Activated gamma-delta T cell (primary cell): ENCODE measurements around the gene MARCHF3.
"Not testable (repeated sequence)": the region's sequence is repeated elsewhere in the genome, so short reads cannot be mapped to it uniquely, and the experiment has no call there.

Experiments
- DNase-seq: peaks from one replicate; lab custom pipeline; 2025; lab: John Stamatoyannopoulos, UW

The MARCHF3 gene

GRCh38 chr5:126872561-126873354 lies 157.6 kb downstream of the MARCHF3 start:
- DNase-seq: no peak

DNA sequence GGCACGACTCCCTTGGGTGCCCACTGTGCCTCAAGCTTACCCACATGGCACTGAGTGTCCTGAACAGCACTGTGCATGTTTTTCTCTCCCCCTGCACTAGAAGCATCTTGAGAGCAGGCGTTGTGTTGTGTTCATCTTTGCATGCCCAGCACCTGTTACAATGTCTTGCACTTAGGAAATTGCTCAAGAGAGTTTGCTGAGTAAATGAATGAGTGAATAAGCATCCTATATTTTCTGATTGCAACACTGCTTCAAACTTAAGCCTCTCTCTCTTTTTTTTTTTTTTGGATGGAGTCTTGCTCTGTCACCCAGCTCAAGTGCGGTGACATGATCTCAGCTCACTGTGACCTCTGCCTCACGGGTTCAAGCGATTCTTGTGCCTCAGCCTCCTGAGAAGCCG lies 158.9 kb downstream of the MARCHF3 start:
- no peak for DNase-seq

- DNase-seq: peak; percentile 9
These were observed 161.3 kb downstream of the MARCHF3 start for GRCh38 chr5:126869005-126869451.

DNA sequence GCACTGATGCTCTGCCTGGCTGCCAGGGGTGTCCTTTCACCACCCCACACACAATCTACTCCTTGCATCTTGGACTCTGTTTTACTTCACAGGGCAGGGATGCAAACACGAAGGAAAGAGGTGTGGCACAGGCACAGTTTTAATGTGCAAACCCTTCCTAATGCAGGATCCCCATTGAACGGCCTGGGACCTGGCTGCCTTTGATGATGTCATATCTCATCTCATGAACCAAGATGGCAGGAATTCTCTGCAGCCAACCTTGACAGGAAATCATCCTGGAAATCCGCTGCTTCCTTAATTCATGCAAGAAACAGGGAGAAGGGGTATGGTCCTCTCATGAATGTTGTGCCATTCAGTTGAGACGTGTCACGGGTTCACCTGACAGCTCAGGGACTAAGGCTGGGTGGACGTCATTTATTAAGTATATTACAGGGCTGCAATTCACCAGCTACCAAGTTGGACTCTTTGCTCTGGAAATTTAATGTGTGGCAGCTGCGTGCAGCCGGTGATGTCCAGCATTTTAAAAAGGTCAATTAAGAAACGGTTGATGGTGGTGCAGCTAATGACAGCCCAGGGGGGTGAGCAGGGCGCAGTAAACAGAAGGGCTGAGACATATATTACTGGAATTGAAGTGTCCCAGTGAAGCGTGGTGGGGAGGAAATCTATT lies 161.9 kb downstream of the MARCHF3 start:
- no peak for DNase-seq

DNA sequence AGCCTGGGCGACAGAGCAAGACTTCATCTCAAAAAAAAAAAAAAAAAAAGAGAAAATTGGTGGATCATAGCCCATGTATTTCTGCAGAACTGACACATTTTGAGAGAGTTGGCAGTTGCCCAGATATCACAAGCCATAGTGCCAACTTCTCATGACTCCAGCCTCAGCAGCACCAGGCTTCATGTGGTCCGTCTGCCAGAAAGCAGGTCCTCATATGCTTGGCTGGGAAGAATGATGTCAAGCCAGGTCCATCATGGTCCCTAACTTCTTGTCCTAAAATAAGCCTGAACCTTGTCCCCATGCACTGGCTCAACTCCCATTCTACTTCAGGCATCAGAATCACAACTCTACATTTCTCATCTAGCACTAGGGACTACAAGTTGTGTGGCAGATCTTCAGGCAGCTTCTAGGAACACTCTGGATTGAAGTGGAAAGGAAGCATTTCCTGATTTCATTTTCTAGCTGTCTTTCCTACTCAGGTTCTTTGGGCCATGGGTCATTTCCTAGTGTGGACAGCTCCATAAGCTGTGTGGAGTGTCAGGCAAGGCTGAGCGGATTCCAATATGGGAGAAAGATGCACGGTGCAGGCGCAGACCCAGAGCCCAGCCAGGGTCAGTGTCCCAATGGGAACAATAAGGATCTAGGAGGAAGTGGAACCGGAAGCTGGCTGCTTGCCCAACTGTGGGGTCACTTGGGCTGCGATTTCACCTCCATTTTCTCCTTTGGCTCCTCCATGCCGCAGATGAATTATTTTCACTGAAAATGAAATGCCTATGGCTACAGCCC lies 163.3 kb downstream of the MARCHF3 start:
- no peak for DNase-seq

GRCh38 chr5:126865299-126865698 lies 165.1 kb downstream of the MARCHF3 start:
- DNase-seq: no peak

- no peak for DNase-seq
These were observed 166.2 kb downstream of the MARCHF3 start for GRCh38 chr5:126864042-126864688.

DNA sequence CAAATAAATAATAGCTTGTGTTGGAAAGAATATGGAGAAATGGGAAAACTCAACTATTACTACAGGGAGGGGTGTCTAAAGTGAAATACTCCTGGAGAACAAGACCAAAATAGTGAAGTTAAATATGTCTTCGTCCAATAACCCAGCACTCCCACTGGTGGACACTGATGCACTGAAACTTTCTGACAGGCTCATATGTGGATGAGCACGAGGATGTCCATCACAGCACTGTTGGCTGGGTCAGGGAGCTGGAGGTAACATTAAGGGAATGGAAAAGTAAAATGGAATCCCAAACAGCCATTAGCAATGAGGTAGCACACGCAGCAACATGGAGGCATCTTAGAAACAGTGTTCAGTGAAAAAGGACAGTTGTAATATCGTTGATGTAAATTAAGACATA lies 167.0 kb downstream of the MARCHF3 start:
- no peak for DNase-seq

DNA sequence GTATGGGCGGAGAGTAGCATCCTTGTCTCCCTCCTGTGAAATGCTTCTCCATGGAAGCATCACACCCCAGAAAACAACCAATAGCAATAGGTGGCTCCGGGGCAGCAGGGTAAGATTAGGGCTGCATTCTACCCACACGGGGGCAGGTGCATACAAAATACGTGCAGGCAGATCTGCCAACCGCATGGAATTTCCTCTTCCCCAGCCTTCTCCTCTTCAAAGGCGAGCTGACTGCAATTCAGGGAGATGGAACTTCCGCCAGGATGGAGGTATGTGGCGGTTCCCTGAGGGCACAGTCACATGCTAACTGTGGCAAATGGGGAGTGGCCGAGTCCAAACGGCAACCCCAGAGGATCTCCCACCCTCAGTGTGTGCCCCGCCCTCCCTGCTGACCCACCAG lies 171.9 kb downstream of the MARCHF3 start:
- no peak for DNase-seq

GRCh38 chr5:126857472-126858410 lies 172.6 kb downstream of the MARCHF3 start:
- no peak for DNase-seq

GRCh38 chr5:126855266-126855665 lies 175.1 kb downstream of the MARCHF3 start:
- no peak for DNase-seq

DNA sequence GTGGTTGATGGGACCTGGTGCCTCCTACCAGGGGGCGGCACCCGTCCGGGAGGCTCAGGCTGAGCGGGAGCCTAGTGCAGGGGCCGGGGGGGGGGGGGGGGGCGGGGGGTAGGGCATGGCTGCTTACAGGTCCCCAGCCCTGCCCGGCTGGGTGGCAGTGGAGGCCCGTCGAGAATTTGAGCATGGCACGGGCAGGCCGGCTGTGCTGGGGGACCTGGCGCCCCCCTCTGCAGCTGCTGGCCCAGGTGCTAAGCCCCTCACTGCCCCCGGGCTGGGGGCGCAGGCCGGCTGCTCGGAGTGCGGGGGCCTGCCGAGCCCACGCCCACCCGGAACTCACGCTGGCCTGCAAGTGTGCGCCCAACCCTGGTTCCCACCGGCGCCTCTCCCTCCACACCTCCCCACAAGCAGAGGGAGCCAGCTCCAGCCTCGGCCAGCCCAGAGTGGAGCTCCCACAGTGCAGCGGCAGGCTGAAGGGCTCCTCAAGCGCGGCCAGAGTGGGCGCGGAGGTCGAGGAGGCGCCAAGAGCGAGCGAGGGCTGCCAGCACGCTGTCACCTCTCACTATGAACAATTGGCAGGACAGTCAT lies 175.7 kb downstream of the MARCHF3 start:
- DNase-seq: peak; percentile 9

DNA sequence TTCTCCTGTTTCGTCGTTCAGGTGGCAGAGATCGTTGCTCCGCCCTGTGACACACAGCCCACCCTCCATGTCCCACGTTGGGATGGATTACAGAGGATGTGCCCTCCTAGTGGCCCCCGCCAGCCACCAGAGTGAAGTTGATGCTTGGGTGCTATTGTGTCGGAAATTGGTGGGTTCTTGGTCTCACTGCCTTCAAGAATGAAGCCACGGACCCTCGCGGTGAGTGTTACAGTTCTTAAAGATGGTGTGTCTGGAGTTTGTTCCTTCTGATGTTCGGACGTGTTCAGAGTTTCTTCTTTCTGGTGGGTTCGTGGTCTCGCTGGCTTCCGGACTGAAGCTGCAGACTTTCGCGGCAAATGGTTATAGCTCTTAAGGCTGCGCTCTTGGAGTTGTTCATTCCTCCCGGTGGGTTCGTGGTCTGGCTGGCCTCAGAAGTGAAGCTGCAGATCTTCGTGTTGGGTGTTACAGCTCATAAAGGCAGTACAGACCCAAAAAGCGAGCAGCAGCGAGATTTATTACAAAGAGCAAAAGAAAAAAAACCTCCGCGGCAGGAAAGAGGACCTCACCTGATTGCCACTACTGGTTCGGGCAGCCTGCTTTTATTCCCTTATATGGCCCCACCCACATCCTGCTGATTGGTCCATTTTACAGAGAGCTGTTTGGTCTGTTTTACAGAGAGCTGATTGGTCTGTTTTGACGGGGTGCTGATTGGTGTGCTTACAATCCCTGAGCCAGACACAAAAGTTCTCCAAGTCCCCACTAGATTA lies 176.6 kb downstream of the MARCHF3 start:
- DNase-seq: not testable (repeated sequence)

DNA sequence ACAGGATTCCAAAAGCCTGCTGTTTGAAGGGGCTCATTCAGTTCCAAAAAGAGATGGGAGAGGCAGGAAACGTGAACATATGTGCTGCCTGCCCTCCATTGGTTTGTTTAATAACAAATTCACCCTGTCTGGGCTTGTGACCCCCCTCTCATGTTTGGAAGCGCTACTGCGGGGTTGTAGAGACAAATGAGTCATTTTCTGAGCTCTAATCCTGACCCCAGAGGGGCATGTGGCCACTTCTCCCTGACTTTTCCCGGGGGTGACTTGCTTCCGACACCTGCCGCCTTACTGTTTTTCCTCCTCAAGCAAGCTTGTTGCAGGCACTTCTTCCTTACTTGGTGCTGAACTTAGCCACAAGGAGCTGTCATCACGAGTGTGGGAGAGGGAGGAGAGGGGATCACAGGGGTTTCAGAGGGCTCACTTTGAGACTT lies 177.5 kb downstream of the MARCHF3 start:
- no peak for DNase-seq

- DNase-seq: no peak
These were observed 178.2 kb downstream of the MARCHF3 start for GRCh38 chr5:126852091-126852571.

DNA sequence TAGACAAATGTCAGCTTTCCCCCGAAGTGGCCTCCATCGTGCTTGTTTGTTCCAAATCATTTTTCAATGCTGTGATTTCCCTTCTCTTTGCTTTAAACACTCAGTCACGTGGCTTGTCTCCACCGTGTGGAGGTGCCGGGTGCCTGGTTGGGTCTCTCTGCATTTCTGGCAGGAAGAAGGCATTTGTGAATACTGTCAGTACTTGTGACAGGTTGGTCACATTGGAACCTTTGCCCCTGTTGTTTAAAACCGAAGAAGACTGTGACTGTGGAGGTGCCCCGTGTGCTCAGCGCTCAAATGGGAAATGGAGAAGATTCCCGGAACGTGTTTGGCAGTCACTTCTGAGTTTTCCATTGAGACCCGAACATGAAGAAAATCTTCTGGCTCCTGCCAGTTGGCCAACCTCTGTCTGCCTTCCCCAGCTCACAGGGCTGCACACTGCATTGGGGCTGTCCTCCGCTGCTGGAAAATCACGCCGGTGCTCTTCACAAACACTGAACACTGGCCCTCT lies 178.8 kb downstream of the MARCHF3 start:
- DNase-seq: no peak

- DNase-seq: no peak
These were observed 181.2 kb downstream of the MARCHF3 start for GRCh38 chr5:126849101-126849678.

GRCh38 chr5:126848253-126848652 lies 182.1 kb downstream of the MARCHF3 start:
- DNase-seq: no peak

- no peak for DNase-seq
These were observed 182.5 kb downstream of the MARCHF3 start for GRCh38 chr5:126847826-126848251.
